Stimulated activated CD4-positive, alpha-beta T cell treated with anti-CD3 and anti-CD28 coated beads, Interleukin-15, amount 100 ng/mL, for 1 hour (primary cell): ENCODE data around the gene GGA1.

Experiments used
- DNase-seq, 2 donors: peaks; one replicate each; pipeline ENCODE4 v3.0.0-alpha.2; 2020; ENCODE audit warnings: low read depth in 1 of 2, low spot score in 1 of 2

Gene GGA1

GRCh38 chr22:37630839-37631435 is 22.3 kb downstream of the GGA1 start:
- no peak for DNase-seq

GRCh38 chr22:37631448-37632173 is 23.0 kb downstream of the GGA1 start:
- DNase-seq: no peak

- DNase-seq: no peak
Observed at GRCh38 chr22:37632174-37633088, 23.8 kb downstream of the GGA1 start.

GRCh38 chr22:37633089-37633624 is 24.5 kb downstream of the GGA1 start:
- no peak for DNase-seq

GRCh38 chr22:37633625-37634416 is 25.2 kb downstream of the GGA1 start:
- no peak for DNase-seq

GRCh38 chr22:37634417-37634924 is 25.8 kb downstream of the GGA1 start:
- DNase-seq: no peak

GRCh38 chr22:37635157-37635556 is 26.5 kb downstream of the GGA1 start:
- DNase-seq: no peak

GRCh38 chr22:37636186-37636948 is 27.7 kb downstream of the GGA1 start:
- DNase-seq: no peak

- no peak for DNase-seq
Observed at GRCh38 chr22:37636949-37637273, 28.3 kb downstream of the GGA1 start.

- no peak for DNase-seq
Observed at GRCh38 chr22:37638391-37639069, 29.9 kb downstream of the GGA1 start.

- DNase-seq: peak; percentile 23 to 46
Observed at GRCh38 chr22:37639070-37639760, 30.6 kb downstream of the GGA1 start, which contains the start of gene SH3BP1. SH3BP1 (plus strand) TSS chr22:37639669; CDS start chr22:37639788, 119 bp downstream.

- DNase-seq: no peak
Observed at GRCh38 chr22:37639771-37640590, 31.3 kb downstream of the GGA1 start.

- DNase-seq: no peak
Observed at GRCh38 chr22:37640591-37641560, 32.2 kb downstream of the GGA1 start.

GRCh38 chr22:37641561-37641949 is 32.9 kb downstream of the GGA1 start:
- no peak for DNase-seq

GRCh38 chr22:37643225-37643847 is 34.7 kb downstream of the GGA1 start:
- peak; percentile 74 to 87 for DNase-seq

GRCh38 chr22:37647317-37647716 is 38.7 kb downstream of the GGA1 start:
- DNase-seq: no peak
